ENCODE measurements around the gene CASP2. TPM values are rescaled to one million over a fixed set of nuclear protein-coding genes. Genes with fewer than 3 reads are reported as not detected.
"Not testable (repeated sequence)": the region's sequence is repeated elsewhere in the genome, so short reads cannot be mapped to it uniquely, and the experiment has no call there.

Gene CASP2
- total RNA-seq, 1 experiment from 2014 or later, result 62.0 TPM

DNA sequence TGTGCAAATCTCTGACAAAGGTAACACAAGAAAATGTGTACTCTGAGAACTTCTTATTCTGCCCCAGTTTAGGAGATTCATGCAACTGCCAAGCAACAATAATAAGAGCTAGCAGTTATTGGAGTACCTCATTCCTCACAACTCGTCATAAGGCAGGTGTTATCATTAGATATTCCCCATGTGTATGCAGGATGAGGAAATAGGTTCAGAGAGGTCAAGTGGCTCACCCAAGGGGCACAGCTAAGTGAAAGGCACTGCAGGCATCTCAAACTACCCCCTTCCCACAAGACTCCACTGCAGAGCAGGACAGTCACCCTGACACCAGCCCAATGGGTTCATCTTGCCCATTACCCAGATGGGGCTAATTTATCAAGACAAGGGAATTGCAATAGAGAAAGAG is 26.2 kb upstream of the CASP2 start:
- DNase-seq, result no peak
- intact Hi-C loops (cut with micrococcal nuclease; ENCODE audit: unreplicated experiment), result no loop called here
- Mint-ChIP-seq H3K9me3 (ENCODE audit: unreplicated experiment) (peaks cover 11% of the 10 kb centered on the region), H3K27me3 (ENCODE audit: insufficient read depth, unreplicated experiment) (no peaks in the 10 kb centered on the region), H3K27ac (ENCODE audit: unreplicated experiment) (no peak overlapping the region), H3K4me3 (ENCODE audit: unreplicated experiment) (peak overlapping the region; percentile 94), H3K36me3 (ENCODE audit: insufficient read depth, unreplicated experiment) (peaks cover 32% of the 10 kb centered on the region), H3K4me1 (ENCODE audit: low read depth, unreplicated experiment) (peaks cover 34% of the 10 kb centered on the region)
- Histone ChIP-seq H3K9me3 (no peaks in the 10 kb centered on the region), H3K36me3 (ENCODE audit: control insufficient read depth, insufficient read depth, low read length) (0 out of 2 replicates have a peak, but pooled peaks cover 6% of the 10 kb centered on the region), H3K4me3 (ENCODE audit: low read depth, low read length) (no peak overlapping the region), H3K27me3 (replicated peaks; ENCODE audit: control insufficient read depth, insufficient read depth, low read length) (no peaks in the 10 kb centered on the region), H3K4me1 (peaks cover 28% of the 10 kb centered on the region)
- POLR2A ChIA-PET, result no interaction called here
- BruUV-seq (replicated peaks), result no TSS peak
- CTCF ChIA-PET, result no interaction called here
- TF ChIP-seq, protein P1, sequence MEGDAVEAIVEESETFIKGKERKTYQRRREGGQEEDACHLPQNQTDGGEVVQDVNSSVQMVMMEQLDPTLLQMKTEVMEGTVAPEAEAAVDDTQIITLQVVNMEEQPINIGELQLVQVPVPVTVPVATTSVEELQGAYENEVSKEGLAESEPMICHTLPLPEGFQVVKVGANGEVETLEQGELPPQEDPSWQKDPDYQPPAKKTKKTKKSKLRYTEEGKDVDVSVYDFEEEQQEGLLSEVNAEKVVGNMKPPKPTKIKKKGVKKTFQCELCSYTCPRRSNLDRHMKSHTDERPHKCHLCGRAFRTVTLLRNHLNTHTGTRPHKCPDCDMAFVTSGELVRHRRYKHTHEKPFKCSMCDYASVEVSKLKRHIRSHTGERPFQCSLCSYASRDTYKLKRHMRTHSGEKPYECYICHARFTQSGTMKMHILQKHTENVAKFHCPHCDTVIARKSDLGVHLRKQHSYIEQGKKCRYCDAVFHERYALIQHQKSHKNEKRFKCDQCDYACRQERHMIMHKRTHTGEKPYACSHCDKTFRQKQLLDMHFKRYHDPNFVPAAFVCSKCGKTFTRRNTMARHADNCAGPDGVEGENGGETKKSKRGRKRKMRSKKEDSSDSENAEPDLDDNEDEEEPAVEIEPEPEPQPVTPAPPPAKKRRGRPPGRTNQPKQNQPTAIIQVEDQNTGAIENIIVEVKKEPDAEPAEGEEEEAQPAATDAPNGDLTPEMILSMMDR (IDR thresholded peaks at IDR 0.05; ENCODE audit: insufficient read depth in 1 of 2, low read depth in 1 of 2, low read length in 1 of 2, severe bottlenecking in 1 of 2, unreplicated experiment in 1 of 2), result no peak

DNA sequence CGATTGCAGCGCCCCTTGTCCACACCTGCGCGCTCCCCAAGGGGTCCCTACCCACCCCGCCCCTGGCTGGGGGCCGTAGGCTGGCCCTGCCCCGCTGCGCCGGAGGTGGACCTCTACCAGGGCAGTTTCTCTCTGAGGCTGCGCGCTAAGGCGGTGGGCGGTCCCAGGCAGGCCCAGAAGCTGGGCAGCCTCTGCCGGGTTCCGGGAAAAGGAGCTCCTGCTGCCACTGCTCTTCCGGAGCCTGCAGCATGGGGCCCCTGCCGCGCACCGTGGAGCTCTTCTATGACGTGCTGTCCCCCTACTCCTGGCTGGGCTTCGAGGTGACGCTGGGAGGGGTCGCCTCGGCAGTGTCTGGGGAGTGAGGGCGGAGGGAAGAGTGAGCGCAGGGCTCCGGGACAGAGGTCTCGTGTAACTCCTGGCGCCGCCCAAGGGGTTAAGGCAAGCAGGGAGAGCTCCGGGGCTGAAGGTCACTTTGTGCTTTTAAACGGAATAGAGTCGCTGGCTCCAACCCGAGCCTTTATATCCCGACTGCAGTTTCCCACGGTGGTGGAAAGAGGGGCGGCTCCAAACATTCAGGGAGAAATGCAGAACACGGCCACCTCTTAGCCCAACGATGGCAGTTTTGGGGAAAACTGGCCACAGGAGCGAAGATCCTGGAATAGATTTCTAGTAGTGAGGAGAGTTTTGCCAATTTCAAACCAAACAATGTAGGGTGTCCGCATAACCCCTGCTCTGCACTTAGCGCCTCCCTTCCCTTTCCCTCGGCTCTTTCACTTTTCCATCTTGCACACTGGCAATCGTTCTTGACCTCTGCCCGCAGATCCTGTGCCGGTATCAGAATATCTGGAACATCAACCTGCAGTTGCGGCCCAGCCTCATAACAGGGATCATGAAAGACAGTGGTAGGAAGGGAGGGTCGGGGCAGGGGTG is 24.6 kb upstream of the CASP2 start, which contains the start of gene GSTK1:
Gene GSTK1, plus strand, starts transcription at position 176 of the 930 bp plus-strand sequence. Its CDS starts 73 bp downstream, at position 249.
- ChIA-PET CTCF (interaction anchor here (0.5 to 1.6 kb wide), 12 partner anchors 16 to 329 kb away, joined by 3 to 30 read pairs (median 4); partner anchors contain the start of gene CASP2), POLR2A (interaction anchor here (0.6 to 1.6 kb wide), 9 partner anchors 14 to 1988 kb away, joined by 3 to 23 read pairs (median 5); partner anchors contain the start of gene CASP2)
- Mint-ChIP-seq H3K27me3 (ENCODE audit: insufficient read depth, unreplicated experiment) (no peaks in the 10 kb centered on the region), H3K4me3 (ENCODE audit: unreplicated experiment) (peak within 1 kb of the TSS; percentile 94), H3K9me3 (ENCODE audit: unreplicated experiment) (peaks cover 11% of the 10 kb centered on the region), H3K36me3 (ENCODE audit: insufficient read depth, unreplicated experiment) (peaks cover 36% of the 10 kb centered on the region), H3K27ac (ENCODE audit: unreplicated experiment) (peak within 1 kb of the TSS; percentile 97), H3K4me1 (ENCODE audit: low read depth, unreplicated experiment) (peaks cover 32% of the 10 kb centered on the region)
- TF ChIP-seq, protein P1 (IDR thresholded peaks at IDR 0.05; ENCODE audit: insufficient read depth in 1 of 2, low read depth in 1 of 2, low read length in 1 of 2, severe bottlenecking in 1 of 2, unreplicated experiment in 1 of 2), result no peak
- Histone ChIP-seq H3K36me3 (ENCODE audit: control insufficient read depth, insufficient read depth, low read length) (0 out of 2 replicates have a peak, but pooled peaks cover 6% of the 10 kb centered on the region), H3K27me3 (replicated peaks; ENCODE audit: control insufficient read depth, insufficient read depth, low read length) (no peaks in the 10 kb centered on the region), H3K9me3 (no peaks in the 10 kb centered on the region), H3K4me1 (peaks cover 28% of the 10 kb centered on the region), H3K4me3 (ENCODE audit: low read depth, low read length) (peak within 1 kb of the TSS; percentile 66)
- BruUV-seq (replicated peaks), result TSS peak; percentile 58
- intact Hi-C loops (cut with micrococcal nuclease; ENCODE audit: unreplicated experiment), result loop anchor here (1.0 kb wide), 4 partner anchors 20 to 37 kb away; partner anchors contain the start of genes CASP2 and TMEM139
- DNase-seq, result peak; percentile 84 to 89

DNA sequence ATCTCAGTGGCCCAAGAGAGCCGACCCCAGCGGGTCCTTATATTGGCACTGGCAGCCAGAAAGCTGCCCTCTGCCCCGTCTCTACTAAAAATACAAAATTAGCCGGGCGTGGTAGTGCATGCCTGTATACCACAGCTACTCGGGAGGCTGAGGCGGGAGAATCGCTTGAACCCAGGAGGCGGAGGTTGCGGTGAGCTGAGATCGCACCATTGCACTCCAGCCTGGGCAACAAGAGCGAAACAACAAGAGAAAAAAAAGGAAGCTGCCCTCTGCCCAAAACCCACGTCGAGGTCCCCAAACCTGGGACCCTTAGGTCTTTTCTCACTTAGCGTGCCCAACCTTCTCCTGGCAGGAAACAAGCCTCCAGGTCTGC is 24.0 kb upstream of the CASP2 start:
- peaks cover 26% of the 10 kb centered on the region for H3K4me1 Mint-ChIP-seq (ENCODE audit: low read depth, unreplicated experiment)
- peak overlapping the region; percentile 97 for H3K27ac Mint-ChIP-seq (ENCODE audit: unreplicated experiment)
- H3K4me3 Mint-ChIP-seq (ENCODE audit: unreplicated experiment), result peak overlapping the region; percentile 94
- H3K27me3 Mint-ChIP-seq (ENCODE audit: insufficient read depth, unreplicated experiment); H3K27me3 ChIP-seq (replicated peaks; ENCODE audit: control insufficient read depth, insufficient read depth, low read length); H3K36me3 ChIP-seq (ENCODE audit: control insufficient read depth, insufficient read depth, low read length); H3K9me3 ChIP-seq; BruUV-seq (replicated peaks); intact Hi-C loops (cut with micrococcal nuclease; ENCODE audit: unreplicated experiment); DNase-seq: not testable (repeated sequence)
- H3K4me3 ChIP-seq (ENCODE audit: low read depth, low read length), result peak overlapping the region; percentile 66
- POLR2A ChIA-PET, result interaction anchor here (0.6 to 1.6 kb wide), 7 partner anchors 15 to 106 kb away, joined by 3 to 23 read pairs (median 4); partner anchors contain the start of gene CASP2
- CTCF ChIA-PET, result interaction anchor here (0.6 to 1.6 kb wide), 6 partner anchors 20 to 49 kb away, joined by 3 to 30 read pairs (median 6); no protein-coding TSS in a partner anchor
- H3K4me1 ChIP-seq, result peaks cover 21% of the 10 kb centered on the region
- peaks cover 36% of the 10 kb centered on the region for H3K36me3 Mint-ChIP-seq (ENCODE audit: insufficient read depth, unreplicated experiment)
- H3K9me3 Mint-ChIP-seq (ENCODE audit: unreplicated experiment), result peaks cover 11% of the 10 kb centered on the region

Measured in Caco-2 (cell line).